Globus pallidus (tissue), 1 donor: ENCODE measurements around the gene YIPF2.
"Not testable (repeated sequence)": the region's sequence is repeated elsewhere in the genome, so short reads cannot be mapped to it uniquely, and the experiment has no call there.

Experiments used
- DNase-seq: peaks from one replicate; pipeline ENCODE4 v3.0.0-alpha.2; 2015; ENCODE audit warnings: low spot score

The YIPF2 gene

GRCh38 chr19:10941649-10942048, 13.2 kb upstream of the YIPF2 start:
- not testable (repeated sequence) for DNase-seq

- peak; percentile 57 for DNase-seq
These were observed 8.2 kb upstream of the YIPF2 start for GRCh38 chr19:10936661-10937084.

DNA sequence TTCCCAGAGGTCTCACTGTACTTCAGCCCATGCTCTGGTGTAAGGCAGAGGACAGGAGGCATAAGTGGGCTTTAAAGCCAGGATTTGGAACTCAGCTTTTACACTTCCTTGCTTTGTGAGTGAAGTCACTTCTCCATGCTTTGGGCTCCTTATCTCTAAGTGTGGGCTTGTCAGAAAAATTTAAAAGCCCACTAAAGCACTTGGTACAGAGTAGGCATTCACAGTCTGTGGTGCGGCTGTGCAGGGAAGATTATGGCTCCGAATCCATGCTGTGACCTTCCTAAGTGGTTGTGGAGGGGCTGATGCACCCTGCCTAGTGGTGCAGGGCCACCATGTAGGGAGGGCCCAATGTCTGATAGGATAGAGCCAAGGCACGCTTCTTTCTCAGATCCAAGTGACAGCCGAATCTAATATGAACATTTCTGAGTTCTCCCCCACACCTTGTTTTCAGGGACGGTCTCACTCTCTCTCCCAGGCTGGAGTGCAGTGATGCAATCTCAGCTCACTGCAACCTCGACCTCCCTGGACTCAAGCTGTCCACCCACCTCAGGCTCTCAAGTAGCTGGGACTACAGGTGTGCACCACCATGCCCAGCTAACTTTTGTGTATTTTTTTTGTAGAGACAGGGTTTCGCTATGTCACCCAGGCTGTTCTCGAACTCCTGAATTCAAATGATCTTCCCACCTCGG, 7.1 kb upstream of the YIPF2 start:
- no peak for DNase-seq

- no peak for DNase-seq
These were observed 959 bp upstream of the YIPF2 start for GRCh38 chr19:10929402-10929794.

GRCh38 chr19:10927730-10928562, 493 bp downstream of the YIPF2 start:
- no peak for DNase-seq

GRCh38 chr19:10924597-10924996, 3.8 kb downstream of the YIPF2 start:
- DNase-seq = no peak

DNA sequence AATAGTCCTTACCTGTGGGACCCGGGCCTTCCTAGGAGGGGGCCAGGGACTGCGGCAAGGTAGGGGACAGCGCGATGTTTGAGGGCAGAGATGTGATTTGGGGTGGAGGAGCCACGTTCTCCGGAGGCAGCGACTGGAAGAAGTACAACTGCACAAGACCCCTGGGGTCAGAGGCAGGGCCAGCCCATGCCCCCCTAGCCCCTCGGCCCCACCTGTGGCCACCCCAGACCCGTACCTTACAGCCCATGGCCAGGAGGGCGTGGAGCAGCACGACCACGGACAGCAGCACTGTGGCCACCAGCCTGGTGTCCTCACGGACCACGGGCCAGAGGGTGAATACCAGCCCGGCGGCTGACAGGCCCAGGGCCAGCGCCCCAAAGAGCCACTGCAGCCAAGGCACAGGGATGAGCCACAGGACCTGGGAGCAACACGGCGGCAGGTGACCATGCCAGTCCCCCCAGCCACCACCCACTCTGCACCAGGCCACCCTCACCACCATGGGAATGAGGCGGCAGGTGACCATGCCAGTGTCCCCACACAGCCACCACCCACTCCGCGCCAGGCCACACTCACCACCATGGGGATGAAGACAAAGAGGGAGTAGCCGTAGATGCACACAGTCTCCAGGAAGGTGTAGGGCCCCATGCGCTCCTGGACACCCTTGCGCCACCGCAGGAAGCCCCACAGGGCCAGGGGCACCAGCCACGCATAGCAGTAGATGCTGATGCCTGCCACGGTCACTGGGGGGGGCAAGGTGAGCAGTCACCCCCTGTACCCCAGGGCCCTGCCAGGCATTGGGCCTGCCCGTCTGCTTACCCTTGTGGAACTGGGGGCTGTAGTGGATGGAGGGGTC, 5.0 kb downstream of the YIPF2 start:
- no peak for DNase-seq

- DNase-seq = no peak
These were observed 5.8 kb downstream of the YIPF2 start for GRCh38 chr19:10922638-10923014.

GRCh38 chr19:10921910-10922637, 6.4 kb downstream of the YIPF2 start:
- no peak for DNase-seq

DNA sequence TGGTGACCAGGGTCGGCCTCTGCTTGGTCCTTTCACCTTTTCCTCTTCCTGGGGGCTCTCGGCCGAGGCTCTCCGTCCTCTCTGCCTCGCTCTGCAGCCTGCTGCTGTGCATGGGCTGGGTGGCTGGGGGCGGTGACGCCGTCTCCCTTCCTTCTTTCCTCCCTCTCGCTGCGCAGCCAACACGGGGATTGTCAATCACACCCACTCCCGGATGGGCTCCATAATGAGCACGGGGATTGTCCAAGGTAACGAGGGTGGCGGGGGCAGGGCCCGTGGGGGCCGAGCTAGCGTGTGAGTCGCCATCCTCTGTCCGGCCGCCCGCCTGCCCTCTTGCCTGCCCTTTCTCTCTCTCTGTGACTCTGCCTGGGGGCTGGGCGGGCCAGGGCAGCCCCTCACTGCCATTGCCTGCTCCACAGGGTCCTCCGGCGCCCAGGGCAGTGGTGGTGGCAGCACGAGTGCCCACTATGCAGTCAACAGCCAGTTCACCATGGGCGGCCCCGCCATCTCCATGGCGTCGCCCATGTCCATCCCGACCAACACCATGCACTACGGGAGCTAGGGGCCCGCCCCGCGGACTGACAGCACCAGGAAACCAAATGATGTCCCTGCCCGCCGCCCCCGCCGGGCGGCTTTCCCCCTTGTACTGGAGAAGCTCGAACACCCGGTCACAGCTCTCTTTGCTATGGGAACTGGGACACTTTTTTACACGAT, 7.1 kb downstream of the YIPF2 start:
- no peak for DNase-seq

- DNase-seq = no peak
These were observed 7.7 kb downstream of the YIPF2 start for GRCh38 chr19:10920781-10921180.

- DNase-seq = no peak
These were observed 8.2 kb downstream of the YIPF2 start for GRCh38 chr19:10920288-10920655.

DNA sequence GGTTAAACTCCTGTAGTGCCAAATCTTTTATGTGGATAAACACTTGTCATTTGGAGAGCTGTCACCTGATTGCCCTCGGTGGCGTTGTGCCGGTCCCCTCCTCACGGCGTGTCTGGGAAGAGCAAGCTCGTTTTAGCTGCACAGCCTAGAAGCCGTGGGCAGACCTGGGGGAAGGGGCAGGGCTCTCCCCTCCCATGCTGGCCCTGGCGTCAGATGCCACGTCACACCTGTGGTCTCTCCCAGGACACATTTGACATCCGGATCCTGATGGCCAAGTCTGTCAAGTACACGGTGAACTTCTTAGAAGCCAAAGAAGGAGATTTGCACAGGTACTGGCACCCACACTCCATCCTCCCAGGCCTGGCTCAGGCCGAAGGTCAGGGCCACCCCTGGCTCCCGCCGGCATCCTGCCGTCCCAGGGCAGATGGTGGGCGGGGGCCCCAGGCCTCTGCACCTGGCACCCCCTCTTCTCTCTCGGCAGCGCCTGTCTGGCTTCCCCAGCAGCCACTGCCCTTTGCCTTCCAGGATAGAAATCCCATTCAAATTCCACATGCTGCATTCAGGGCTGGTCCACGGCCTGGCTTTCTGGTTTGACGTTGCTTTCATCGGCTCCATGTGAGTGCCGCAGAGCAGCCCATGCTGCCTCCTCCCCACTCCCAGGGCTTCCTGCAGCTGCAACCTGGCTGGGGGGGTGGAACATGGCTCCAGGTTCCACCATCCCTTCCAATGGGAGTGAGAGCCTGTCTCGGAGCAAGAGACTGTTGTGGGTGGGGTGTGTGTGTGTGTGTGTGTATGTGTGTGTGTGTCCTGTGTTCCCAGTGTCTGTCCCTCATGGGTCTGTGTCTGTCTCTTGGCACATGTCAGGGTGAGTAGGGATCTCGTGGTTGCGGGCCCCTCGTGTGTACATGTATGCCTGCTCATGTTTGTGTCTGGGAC, 8.8 kb downstream of the YIPF2 start:
- DNase-seq = no peak

DNA sequence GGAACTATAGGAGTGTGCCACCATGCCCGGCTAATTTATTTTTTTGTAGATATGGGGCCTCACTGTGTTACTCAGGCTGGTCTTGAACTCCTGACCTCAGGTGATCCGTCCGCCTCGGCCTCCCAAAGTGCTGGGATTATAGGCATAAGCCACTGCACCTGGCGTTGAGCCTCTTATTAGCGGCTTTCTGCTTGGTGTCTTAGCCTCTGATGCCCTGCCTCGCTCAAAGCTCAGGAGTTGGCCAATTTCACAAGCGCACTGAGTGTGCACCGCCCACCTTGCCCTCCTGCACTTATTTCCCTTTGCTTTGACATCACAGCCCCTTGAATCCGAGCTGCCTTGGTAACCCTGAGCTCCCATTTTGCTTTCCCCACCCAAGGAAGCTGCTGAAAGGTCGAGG, 10.1 kb downstream of the YIPF2 start:
- DNase-seq = no peak

DNA sequence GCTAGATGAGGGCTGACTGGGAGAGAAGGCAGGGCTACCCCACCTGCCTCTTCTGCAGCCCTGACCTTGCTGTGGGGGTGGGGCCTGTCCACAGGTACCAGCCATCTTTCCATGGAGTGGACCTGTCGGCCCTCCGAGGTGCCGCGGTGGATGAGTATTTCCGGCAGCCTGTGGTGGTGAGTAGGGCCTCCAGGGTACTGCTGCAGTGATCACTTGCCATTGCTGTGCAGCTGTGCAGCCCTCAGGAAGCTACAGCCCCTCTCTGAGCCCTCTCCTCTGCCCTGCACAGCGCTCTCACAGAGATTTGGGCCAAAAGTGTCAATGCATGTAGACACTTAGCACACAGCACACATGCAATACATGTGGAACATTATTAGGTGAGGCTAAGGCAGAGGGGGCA, 11.8 kb downstream of the YIPF2 start:
- no peak for DNase-seq

GRCh38 chr19:10915130-10916091, 13.0 kb downstream of the YIPF2 start:
- DNase-seq = no peak

- DNase-seq = no peak
These were observed 14.6 kb downstream of the YIPF2 start for GRCh38 chr19:10913716-10914340.

GRCh38 chr19:10912619-10913018, 15.8 kb downstream of the YIPF2 start:
- DNase-seq = no peak
